Measurements from ENCODE around the gene PILRA. TPM values are rescaled to one million over a fixed set of nuclear protein-coding genes. Genes with fewer than 3 reads are reported as not detected.

Gene PILRA
- total RNA-seq, 4 donors from 2014 or later, result 10.9 to 27.3 (median 15.8) TPM

DNA sequence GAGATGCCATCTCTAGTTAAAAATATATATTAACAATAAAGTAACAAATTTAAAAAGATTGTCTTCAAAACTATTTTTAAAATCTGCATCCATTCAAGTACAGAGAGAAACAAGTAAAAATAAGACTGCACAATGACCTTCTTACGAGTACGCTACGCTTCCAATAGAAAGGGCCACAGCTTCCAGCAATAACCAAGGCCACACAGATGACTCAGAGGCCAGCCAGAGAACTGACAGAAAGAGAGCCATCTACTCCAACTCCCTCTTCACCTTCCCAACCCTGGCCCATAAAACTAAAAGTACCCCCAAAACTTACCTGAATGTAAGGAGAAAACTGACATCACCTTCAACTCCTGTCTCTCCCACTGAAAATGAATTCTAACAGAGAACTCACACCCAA, 26.8 kb downstream of the PILRA start:
- H3K9me3 ChIP-seq, result no peaks in the 10 kb centered on the region
- no peak overlapping the region for H3K27ac ChIP-seq
- H3K4me1 ChIP-seq, result peaks cover 0 to 13% (median 3%) of the 10 kb centered on the region in 4 donors
- H3K4me3 ChIP-seq, result no peak overlapping the region
- peaks cover 0 to 39% (median 0%) of the 10 kb centered on the region in 3 donors for H3K36me3 ChIP-seq
- TF ChIP-seq POLR2A (IDR thresholded peaks at IDR 0.05), result no peak
- TF ChIP-seq EP300 (IDR thresholded peaks at IDR 0.05), result no peak
- TF ChIP-seq, protein P1, sequence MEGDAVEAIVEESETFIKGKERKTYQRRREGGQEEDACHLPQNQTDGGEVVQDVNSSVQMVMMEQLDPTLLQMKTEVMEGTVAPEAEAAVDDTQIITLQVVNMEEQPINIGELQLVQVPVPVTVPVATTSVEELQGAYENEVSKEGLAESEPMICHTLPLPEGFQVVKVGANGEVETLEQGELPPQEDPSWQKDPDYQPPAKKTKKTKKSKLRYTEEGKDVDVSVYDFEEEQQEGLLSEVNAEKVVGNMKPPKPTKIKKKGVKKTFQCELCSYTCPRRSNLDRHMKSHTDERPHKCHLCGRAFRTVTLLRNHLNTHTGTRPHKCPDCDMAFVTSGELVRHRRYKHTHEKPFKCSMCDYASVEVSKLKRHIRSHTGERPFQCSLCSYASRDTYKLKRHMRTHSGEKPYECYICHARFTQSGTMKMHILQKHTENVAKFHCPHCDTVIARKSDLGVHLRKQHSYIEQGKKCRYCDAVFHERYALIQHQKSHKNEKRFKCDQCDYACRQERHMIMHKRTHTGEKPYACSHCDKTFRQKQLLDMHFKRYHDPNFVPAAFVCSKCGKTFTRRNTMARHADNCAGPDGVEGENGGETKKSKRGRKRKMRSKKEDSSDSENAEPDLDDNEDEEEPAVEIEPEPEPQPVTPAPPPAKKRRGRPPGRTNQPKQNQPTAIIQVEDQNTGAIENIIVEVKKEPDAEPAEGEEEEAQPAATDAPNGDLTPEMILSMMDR (IDR thresholded peaks at IDR 0.05), result no peak
- DNase-seq (ENCODE audit: low spot score in 2 of 2), result no peak
- no peaks in the 10 kb centered on the region for H3K27me3 ChIP-seq
- 94 to 97% methylated on average over 3 of the region's 3 CpGs for WGBS, 2 donors

DNA sequence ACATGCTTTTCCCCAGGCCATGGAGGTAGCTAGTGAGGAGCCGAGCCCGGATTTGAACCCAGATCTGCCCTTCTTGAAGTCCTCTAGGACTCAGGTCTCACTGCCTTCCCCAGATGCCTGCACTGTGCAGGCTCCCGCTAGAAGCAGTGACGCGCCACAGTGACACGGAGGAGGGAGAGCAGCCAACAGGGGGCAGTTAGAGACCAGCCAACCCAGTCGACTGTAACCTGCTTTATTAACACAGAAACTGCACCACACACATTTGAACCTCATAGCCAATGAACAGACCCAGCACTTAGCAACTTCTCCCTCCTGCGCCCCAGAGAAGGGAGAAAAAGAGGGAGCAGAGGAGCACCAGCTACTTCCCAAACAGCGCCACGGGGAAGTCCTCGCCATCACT, 27.4 kb downstream of the PILRA start:
- no peaks in the 10 kb centered on the region for H3K27me3 ChIP-seq
- peaks cover 0 to 13% (median 3%) of the 10 kb centered on the region in 4 donors for H3K4me1 ChIP-seq
- no peak overlapping the region for H3K4me3 ChIP-seq
- no peak overlapping the region for H3K27ac ChIP-seq
- H3K36me3 ChIP-seq, result peaks cover 0 to 45% (median 0%) of the 10 kb centered on the region in 3 donors
- no peak for DNase-seq (ENCODE audit: low spot score in 2 of 2)
- H3K9me3 ChIP-seq, result no peaks in the 10 kb centered on the region
- 71 to 73% methylated on average over 11 of the region's 11 CpGs for WGBS, 2 donors
- TF ChIP-seq POLR2A (IDR thresholded peaks at IDR 0.05) (no peak), EP300 (IDR thresholded peaks at IDR 0.05) (no peak)
- TF ChIP-seq, protein P1 (IDR thresholded peaks at IDR 0.05), result no peak

DNA sequence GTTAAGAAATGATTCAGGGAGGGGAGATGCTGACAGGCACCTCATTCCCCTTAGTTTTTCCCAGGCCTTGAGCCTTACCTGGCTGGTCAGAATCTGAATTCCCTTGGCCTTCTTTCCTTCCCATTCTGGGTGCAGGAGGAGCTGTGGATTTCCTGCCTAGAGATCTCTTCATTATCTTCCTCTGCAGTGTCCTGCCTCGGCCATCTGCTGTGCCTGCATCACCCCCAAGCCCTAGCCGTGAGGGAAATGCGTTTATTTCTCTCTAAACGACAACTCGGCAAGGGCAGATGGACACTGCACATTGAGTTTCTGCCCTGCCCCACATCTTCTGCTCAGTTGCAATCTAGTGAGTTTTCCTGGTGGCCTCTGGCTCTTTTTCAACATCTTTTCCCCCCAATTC, 28.5 kb downstream of the PILRA start:
- Histone ChIP-seq H3K9me3 (no peaks in the 10 kb centered on the region), H3K27ac (no peak overlapping the region), H3K36me3 (peaks cover 0 to 52% (median 0%) of the 10 kb centered on the region in 3 donors), H3K27me3 (no peaks in the 10 kb centered on the region), H3K4me1 (peaks cover 0 to 13% (median 3%) of the 10 kb centered on the region in 4 donors), H3K4me3 (no peak overlapping the region)
- TF ChIP-seq EP300 (IDR thresholded peaks at IDR 0.05) (no peak), POLR2A (IDR thresholded peaks at IDR 0.05) (no peak)
- TF ChIP-seq, protein P1 (IDR thresholded peaks at IDR 0.05), result no peak
- no peak for DNase-seq (ENCODE audit: low spot score in 2 of 2)
- WGBS, 2 donors, result 58 to 63% methylated on average over 5 of the region's 5 CpGs

DNA sequence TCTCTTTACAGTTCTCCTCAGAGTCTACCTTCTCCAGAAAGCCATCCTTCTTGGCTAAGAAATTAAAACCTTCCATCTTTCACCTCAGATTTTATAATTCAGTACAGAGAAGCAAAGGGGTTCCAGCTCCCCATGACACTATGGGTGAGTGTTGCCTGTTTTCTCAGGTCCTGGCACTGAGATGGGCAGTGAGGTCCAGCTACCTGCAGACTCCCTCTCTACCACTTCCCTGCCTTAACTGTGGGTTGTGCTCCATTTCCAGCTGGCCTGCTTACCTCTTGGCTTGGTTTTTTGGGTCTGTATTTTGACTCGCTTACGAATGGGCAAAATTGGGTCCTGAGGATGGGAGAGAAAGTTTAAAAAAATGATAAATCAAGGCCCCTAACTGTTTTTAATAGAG, 29.0 kb downstream of the PILRA start:
- H3K4me3 ChIP-seq, result no peak overlapping the region
- no peaks in the 10 kb centered on the region for H3K27me3 ChIP-seq
- no peak for DNase-seq (ENCODE audit: low spot score in 2 of 2)
- H3K36me3 ChIP-seq, result peaks cover 0 to 53% (median 0%) of the 10 kb centered on the region in 3 donors
- WGBS, 2 donors, result 94 to 98% methylated on average over 2 of the region's 2 CpGs
- TF ChIP-seq EP300 (IDR thresholded peaks at IDR 0.05) (no peak), POLR2A (IDR thresholded peaks at IDR 0.05) (no peak)
- TF ChIP-seq, protein P1 (IDR thresholded peaks at IDR 0.05), result no peak
- no peak overlapping the region for H3K27ac ChIP-seq
- H3K9me3 ChIP-seq, result no peaks in the 10 kb centered on the region
- H3K4me1 ChIP-seq, result peaks cover 0 to 9% (median 2%) of the 10 kb centered on the region in 4 donors

DNA sequence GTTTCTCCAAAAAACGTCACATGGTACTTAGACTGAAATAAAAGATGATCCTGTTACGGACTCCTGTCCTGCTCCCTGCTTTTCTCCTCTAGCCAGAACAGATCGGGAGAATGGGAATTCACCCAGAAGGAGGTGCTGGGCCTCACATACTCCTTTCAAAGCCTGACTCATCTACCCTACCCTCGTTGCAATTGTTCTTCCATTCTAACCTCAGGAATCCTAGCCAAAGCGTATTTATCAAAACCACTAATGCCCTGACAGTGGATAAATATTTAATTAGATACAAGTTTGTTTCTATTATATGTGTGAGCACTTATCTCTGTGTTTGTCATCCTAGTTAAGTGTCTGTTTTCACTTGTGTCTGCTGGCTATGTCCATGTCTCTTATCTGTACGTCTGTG, 33.5 kb downstream of the PILRA start:
- Histone ChIP-seq H3K27me3 (no peaks in the 10 kb centered on the region), H3K36me3 (peaks cover 0 to 45% (median 0%) of the 10 kb centered on the region in 3 donors), H3K27ac (no peak overlapping the region), H3K4me1 (no peaks in the 10 kb centered on the region), H3K9me3 (no peaks in the 10 kb centered on the region), H3K4me3 (no peak overlapping the region)
- no peak for DNase-seq (ENCODE audit: low spot score in 2 of 2)
- 65 to 70% methylated on average over 6 of the region's 6 CpGs for WGBS, 2 donors
- TF ChIP-seq POLR2A (IDR thresholded peaks at IDR 0.05) (no peak), EP300 (IDR thresholded peaks at IDR 0.05) (no peak)
- TF ChIP-seq, protein P1 (IDR thresholded peaks at IDR 0.05), result no peak

Data from tibial nerve (tissue), 4 donors.